HPDE6-E6E7 (cell line): ENCODE results near the gene MAGEB3.

Experiments
- DNase-seq: peaks from one replicate; pipeline ENCODE4 v3.0.0; 2011; ENCODE audit warnings: missing footprints; ENCODE audit errors: extremely low spot score

The MAGEB3 gene

DNA sequence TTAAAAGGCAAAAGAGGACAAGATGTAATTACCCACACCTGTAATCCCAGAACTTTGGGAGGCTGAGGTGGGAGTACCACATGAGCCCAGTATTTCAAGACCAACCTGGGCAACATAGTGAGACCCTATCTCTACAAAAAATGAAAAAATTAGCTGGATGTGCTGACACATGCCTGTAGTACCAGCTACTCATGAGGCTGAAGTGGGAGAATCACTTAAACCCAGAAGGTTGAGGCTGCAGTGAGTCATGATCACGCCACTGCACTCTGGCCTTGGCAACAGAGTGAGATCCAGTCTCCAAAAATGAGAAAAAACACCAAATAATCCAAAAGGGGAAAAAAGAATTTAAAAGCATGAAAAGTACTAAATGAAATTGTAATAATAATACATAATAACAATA lies 47.9 kb downstream of the MAGEB3 start:
- DNase-seq: no peak

DNA sequence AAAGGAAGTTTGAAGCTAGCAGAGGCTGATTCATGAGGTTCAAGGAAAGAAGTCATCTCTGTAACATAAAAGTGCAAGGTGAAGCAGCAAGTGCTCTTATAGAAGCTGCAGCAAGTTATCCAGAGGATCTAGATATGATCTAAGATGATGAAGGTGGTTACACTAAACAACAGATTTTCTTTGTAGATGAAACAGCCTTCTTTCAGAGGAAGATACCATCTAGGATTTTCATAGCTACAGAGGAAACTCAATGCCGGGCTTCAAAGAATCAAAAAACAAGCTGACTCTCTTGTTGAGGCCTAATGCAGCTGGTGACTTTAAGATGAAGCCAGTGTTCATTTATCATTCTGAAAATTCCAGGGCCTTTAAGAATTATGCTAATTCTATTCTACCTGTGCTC lies 50.0 kb downstream of the MAGEB3 start:
- DNase-seq: no peak

DNA sequence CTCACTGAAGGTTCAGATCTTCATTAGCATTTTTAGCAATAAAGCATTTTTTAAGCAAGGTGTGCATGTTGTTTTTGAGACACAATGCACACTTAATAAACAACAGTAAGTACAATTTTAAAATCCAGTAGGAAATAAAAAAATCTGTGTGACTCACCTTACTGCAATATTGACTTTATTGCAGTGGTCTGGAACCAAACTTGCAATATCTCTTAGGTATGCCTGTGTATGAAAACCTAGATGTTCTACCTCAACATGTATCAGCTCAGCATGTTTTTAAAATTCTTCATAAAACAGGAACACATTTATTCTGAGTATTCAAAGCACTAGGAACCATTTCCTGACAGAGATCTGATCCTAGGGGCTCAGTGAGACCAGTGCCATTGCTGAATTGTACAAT lies 52.1 kb downstream of the MAGEB3 start:
- DNase-seq: no peak

DNA sequence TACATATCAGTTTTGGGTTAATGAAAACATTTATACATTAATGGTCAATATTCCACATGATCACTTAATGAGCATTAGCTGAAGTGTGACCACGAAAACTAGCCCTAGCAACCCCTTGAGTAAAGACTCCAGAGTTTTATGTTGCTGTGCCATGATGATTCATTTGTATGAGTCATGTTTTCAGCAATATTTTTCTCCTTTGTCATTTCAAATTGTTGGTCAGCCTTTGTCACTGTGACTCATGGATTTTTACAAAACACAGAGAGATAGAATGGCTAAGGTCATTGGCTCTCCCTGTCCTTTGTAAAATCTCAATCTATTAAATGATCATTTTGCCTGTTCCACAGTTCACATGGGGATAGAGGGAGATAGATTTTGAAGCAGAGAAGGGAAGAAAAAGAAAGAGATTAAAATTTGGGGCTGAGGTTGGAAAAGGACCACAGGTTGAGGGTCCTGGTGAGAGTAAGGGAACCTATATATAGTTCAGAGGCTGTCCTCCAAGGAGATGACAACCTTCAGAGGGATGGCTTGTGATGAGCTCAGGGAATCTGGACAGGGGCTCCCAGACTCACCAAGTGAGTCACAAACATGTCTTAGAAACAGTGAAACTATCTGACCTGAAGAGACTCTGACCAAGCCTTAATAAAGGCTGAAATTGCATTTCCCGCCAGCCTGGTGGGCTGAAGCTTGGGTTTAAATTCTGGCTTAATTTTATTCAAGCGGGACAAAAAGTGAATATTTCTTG lies 53.2 kb downstream of the MAGEB3 start:
- peak; percentile 74 for DNase-seq
